ENCODE results near the gene PTTG1IP.
"Not testable (repeated sequence)": the region's sequence is repeated elsewhere in the genome, so short reads cannot be mapped to it uniquely, and the experiment has no call there.

Gene PTTG1IP

DNA sequence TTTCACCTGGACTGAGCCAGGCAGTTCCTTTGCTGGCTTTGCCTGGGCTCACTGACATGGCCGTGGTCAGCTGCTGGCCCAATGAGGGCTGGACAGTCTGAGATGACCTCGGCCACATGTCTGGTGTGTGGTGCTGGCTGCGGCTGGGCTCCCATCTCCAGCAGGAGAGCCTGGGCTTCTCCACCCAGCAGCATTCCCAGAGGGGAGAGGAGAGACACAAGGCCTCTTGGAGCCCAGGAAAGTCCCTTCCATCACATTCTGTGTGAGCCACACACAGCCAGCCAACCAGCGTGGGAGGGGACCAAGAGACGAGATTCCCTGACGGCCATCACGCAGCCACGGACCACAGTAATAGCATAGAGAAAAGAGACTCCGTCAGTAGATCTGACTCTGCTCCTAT is 34.5 kb downstream of the PTTG1IP start:
- no peak for DNase-seq

DNA sequence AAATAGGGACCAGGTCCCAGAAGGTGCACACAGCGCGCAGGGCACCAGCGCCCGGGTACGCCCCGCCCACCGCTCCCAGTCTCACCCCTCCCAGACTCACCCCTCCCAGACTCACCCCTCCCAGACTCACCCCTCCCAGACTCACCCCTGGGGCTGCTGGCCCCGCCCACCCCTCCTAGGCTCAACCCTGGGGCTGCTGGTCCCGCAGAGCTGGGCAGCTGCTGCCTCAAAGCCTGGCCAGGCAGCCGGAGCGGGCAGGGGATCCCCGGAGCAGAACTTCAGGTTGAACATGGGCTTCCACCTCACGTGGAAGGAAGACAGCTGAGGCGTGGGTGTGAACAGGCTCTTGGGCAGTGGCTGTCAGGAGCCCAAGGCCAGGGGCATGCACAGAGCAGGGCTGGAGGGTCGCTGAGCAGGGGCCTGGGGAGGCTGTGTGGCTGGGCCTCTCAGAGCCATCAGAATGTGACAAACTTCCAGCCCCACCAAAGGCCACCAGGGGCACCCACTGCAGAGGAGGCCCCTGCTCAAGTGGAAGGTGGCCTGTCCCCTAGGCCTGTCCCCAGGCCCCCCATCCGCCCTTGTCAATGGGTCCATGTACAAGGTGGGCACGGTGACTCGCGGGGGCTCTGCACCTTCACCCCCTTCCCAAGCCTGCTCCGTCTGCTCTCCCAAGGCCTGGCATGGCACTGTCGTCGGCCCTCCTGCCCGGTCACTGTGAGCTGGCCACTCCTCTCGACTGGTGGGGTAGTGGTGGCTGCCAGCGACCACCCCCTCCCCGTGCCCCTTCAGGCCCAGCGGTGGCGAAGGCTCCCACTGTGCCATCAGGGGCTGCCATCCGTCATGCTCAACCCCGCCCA is 35.2 kb downstream of the PTTG1IP start:
- no peak for DNase-seq

DNA sequence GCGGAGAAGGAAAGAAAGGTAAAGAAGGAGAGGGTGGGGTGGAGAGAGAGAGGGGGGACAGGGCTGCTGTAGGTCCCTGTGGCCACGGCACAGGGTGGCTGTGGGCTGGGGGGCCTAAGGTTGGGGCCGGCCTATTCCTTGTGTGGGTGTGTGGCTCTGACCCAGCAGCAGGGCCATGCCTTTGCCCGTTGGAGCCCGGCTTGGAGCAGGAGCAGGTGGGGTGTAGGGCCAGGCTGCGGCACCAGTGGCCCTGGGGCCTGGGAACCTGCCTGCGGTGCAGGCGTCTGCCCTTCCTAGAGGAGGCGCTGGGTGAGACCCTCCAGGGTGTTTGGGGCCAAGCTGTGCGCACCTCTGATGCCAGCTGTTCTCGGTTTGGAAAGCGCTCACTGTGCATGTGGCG is 36.0 kb downstream of the PTTG1IP start:
- DNase-seq, result no peak

DNA sequence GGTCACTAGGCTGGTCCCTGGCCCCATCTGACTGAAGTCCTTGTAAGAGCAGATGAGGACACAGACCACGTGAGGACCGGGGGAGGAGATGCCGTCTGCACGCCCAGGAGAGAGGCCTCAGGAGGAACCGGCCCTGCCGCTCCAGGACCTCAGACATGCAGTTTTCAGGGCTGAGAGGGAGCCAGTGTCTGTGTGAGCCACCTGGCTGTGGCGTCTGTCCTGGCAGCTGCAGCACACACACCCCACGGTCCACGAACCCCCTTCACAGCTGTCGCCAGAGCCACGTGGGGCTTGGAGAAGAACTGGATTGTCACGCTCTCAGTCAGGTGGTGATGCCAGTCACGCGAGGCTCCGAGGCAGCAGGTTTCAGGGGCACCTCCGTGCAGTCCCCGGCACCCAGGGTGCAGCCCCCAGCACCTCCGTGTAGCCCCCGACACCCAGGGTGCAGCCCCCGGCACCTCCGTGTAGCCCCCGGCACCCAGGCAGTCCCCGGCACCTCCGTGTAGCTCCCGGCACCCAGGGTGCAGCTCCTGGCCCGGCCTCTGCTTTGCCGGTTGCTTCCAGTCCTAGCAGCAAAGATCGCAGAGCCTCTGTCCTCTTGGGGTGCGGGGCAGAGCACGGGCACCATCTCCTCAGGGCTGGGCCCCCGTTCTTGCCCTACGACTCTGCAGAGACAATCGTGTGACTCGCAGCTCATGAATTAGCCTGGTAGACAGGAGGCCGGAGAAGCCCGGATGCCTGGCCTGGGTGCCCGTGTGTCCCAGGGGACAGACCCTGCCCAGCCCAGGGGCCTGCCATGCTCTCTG is 36.6 kb downstream of the PTTG1IP start:
- no peak for DNase-seq

DNA sequence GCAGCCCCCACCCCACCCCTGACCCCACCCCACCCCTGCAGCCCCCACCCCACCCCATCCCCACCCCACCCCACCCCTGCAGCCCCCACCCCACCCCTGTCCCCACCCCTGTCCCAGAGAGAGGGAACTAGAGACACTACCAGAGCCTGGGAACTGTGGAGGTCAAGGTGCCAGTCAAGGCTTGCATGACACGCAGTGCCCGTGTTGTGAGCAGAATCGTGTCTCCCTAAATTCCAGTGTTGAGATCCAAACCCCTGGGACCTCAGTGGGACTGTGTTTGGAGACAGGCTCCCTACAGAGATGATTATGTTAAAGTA is 37.2 kb downstream of the PTTG1IP start:
- DNase-seq, result no peak

DNA sequence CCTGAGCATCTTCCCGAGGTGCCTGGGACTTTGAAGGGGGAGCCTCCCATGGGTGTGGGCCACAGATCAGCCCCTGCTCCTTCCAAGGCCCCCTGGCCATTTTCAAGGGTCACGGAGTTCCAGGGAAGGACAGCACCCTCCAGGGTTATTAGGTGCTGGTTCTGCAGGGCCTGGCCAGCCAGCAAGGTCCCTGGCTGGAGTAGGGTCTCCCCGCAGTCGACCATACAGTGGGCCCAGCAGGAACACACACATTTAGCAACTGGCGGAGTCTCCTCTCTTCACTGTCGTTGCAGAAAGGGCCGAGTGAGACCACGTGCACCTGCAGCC is 37.9 kb downstream of the PTTG1IP start:
- DNase-seq, result no peak

DNA sequence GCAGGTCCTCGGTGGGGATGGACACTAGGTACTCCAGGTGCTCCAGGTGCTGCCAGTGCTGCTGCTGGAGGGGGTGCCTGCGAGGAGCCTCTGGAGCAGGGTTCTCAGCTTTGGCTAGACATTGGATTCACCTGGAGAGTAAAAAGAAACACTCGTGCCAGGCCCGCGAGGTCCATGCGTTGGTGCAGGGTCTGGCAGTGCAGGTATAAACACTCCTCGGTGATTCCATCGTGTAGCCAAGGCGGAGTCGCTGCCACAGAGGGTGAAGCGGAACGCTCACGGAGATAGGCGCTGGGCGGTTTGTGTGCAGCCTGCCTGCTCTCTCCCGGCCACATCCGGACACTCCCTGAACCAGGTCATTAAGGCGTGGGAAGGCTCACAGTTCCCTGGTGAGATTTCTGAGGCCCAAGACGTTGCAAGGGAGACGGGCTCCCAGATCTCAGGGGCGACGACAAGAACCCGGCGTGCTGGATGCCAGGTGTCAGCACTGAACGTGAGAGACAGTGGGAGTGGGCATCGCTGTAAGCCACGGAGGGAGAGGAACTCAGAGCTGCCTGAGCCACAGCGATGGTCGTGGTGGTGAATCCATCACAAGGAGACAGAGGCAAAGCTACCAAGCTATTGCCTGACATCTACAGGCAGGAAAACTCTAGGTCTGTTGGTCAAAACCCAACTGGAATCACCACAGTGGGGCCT is 38.4 kb downstream of the PTTG1IP start:
- DNase-seq, result no peak

DNA sequence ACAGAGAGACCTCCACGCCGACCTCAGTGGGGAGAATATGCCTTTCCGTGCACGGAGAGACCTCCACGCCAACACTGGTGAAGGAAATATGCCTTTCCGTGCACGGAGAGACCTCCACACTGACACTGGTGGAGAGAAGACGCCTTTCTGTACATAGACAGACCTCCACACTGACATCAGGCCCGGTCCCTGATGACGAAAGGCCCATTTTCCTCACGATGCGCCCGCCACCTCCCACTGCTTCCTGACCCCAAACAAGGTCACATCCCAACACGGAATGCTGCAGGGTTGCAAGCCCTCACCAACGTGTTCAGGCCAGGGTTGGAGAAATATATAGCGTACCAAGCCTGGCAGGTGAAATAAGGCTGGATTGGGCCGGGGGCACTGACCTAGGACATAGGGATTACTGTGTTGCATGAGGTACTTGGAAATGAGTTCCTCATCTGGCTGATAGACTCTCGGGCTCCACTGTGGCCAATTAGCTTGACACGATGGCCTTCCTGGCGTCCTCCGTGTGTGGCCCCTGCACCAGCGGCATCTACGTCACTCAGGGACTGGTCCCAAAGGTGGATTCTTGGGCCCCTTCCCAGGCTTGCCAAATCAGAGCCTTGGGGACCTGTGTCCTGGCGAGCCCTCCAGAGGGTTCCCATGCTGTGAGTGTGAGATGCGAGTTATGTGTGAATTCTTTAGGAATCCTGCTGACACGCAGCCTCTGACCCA is 39.1 kb downstream of the PTTG1IP start:
- no peak for DNase-seq

DNA sequence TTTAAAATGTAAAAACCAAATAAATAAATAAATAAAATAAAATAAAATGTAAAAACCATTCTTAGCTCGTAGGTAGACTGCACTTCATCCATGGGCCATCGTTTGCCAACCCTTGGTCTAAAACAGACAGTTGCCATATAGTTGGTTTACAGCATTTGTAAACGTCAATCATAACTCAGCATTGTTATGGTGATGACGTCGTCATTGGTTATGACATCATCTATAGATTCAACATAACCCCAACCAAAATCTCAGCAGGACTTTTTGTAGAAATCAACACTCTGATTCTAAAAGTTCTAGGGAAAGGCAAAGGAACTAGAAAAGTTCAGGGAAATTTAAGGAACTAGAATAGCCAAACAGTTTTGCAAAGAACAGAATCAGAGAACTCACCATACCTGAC is 39.8 kb downstream of the PTTG1IP start:
- no peak for DNase-seq

DNA sequence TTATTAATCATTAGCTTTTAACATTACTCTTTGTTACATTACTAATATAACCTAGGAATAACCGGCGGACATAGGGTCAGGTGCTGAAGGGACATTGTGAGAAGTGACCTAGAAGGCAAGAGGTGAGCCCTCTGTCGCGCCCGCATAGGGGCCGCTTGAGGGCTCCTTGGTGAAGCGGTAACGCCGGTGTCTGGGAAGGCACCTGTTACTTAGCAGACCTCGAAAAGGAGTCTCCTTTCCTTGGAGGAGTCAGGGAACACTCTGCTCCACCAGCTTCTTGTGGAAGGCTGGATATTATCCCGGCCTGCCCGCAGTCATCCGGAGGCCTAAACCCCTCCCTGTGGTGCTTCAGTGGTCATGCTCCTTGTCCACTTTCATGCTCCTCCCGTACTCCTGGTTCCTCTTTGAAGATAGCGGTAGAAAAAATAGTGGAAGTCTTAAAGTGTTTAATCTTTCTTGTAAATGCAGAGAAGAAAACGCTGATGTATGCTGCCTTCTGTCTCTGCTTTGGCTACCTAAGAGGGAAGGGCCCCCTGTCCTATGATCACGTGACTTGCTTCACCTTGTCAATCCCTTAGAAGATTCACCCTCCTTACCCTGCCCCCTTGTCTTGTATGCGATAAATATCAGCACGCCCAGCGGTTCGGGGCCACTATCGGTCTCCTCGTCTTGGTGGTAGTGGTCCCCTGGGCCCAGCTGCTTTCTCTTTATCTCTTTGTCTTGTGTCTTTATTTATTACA is 40.8 kb downstream of the PTTG1IP start:
- DNase-seq, result not testable (repeated sequence)

DNA sequence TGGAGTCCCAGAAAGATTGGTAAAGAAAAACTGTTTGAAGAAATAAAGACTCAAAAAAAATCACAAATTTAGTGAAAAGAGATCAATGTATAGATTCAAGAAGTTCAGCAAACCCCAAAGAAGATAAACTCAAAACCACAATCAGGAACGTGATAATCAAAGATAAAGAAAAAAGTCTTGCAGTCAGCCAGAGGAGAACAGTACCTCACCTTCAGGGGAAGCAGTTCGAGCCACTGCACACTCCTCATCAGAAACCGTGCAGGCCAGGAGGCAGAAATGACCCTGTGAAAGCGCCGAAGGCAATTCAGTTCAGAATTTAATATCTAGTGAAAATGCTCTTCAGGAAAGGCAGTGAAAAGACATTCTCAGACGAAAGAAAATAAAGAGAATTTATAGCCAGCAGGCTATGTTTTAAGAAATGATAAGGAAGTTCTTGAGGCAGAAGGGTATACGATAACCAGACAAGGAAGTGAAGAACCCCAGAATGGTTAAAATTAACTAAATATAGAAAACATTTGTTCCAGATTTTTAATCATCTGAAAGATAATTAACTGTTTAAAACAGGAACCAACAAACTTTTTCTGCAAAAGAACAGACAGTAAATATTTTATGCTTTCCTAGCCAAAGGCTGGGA is 42.1 kb downstream of the PTTG1IP start:
- no peak for DNase-seq

DNA sequence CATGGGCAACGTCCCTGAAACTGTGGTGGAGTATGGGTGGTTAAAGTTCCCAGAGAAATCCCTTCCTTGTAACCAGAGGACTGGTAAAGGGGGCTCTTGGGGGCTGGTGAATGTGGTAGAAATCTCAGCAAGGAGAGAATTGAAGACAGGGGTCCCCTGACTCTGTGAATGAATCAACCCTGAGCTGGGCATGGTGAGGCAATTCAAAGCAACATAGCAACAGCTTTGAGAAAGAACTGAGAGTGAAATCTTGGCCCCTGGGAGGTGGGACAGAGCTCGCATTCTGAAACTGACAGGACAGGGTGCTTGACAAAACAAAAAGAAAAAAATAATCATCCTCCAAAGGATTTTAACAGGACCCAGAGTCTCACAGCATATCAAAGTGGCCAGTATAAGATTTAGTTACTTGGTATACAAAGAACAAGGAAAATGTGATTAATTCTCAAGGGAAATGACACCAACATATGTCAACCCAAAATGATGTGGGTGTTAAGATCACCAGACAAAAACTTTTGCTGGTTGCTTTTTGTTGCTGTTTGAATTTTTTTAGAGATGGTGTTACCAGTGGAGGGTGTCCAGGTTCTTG is 43.9 kb downstream of the PTTG1IP start:
- DNase-seq, result no peak

DNA sequence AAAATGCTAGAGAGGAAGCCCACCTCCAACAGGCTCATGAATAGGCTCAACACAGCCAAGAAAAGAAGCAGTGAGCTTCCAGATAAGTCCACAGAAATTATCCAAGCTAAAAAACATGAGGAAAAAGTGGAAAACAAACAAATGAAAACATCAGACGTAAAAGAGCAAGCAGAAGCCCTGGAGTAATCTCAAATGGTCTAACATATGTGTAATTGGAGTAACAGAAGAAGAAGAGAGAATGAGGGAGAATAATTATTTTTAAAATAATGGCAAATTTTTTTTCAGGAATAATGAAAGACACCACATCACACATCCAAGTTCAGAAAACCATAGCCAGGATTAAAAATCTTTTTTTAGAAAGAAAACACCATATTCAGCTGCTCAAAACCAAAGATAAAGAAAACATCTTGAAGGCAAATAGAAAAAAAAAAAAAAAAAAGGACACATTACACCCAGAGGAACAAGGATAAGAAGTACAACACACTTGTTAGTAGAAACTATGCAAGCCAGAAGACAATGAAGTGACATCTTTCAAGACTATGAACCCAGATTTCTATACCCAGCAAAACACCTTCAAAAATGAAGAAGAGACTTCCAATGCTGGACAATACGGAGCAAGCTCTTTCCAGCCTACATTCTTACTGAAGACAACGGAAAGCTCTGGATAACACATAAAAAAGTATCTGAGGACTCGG is 45.0 kb downstream of the PTTG1IP start:
- no peak for DNase-seq

DNA sequence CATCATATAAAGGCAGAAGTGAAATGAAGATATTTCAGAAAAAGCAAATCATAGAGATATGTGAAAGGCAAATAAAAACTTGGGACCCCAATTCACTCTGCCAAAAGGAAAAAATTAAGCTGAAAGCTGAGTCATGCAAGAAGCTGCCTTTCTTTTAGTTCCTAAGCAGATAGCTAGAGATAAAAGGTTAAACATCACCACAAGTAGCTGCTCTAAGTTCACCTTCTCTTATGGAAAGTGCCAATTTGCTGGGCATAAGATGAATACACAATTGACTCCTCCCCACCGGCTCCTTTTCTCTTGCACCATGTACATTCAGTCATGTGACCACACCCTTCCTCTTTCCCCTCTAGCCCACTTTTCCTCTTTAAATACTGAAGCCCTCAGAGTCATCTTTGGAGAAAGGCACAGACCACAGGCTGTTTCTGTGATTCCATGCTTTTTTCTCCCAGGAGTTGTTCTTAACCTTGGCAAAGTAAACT is 50.3 kb downstream of the PTTG1IP start:
- no peak for DNase-seq

DNA sequence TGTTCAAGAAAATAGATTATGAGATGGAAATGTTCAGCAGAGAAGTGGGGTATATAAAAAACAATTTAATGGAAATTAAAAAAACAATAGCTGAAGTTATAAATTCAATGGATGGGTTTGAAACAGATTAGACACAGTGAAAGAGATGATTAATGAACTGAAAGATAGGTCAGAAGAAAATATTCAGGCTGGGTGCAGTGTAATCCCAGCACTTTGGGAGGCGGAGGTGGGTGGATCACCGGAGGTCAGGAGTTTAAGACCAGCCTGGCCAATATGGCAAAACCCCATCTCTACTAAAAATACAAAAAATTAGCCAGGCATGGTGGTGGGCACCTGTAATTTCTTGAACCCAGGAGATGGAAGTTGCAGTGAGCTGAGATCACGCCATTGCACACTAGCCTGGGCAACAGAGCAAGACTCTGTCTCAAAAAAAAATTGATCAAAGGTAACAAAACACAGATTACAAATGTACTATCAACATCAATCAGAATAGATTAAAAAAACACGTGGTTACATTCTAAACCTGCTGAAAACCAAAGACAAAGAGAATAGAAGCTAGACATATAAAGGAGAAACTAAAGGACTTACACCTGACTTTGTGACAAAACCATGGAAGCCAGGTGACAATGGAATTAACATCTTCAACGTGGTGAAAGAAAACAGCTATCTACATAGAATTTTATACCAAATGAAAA is 50.9 kb downstream of the PTTG1IP start:
- no peak for DNase-seq

DNA sequence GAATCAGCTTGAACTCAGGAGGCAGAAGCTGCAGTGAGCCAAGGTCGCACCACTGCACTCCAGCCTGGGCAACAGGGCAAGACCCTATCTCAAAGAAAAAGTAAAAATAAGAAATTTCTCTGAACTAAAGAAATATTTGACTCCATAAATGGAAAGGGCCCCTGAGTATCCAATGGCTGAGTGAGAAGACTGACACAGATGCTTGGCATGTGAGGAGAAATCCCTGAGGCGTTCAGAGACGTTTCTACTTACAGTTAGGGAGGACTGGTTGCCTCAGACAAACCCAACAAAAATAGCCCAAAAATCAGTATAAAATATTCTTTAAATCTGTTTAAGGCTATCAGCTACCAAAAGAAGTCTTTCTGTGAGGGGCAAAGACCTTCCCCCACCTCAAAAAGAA is 52.6 kb downstream of the PTTG1IP start:
- DNase-seq, result no peak

DNA sequence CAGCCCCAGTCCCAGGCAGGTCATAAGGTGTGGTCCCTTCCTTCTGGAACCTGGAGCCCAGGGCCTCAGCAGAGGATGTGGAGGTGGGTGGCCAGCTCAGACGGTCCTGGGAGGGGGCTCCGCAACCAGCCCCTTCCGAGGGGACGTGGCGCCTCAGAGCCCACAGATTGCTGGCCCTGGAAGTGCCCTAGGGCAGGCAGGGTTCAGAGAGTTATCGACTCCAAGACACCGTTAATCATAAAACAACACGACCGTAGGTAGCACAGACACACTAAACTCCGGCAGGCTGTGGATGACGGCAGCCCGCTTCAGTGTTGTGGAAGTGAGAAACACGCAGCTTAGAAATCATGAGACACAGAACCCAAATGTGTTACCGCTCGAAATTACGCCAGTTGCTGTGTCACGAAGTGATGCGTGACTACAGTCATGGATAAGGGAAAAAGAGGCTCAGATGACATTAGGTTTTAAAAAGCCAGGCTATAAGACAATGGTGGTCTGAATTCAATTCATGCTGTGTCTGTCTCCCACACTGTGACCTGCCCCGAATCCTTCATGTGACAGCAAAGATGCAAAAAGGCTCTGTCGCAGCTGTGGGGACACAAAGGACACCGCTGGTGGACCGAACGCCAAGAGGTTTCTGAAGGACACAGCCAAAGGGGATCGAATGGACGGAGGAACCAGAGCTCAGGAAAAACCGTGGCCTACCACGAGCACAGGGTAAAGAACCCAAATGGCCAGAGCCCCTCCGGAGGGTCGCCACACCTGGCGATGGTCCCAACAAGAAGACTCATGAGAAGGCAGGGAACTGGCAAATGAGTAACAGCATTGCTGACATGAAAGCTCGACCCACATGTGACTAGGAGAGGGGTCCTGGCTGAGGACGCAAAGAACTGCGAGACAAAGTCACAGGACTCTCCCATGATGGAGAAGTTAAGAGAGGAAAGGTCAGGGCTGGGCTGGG is 53.9 kb downstream of the PTTG1IP start:
- DNase-seq, result no peak

DNA sequence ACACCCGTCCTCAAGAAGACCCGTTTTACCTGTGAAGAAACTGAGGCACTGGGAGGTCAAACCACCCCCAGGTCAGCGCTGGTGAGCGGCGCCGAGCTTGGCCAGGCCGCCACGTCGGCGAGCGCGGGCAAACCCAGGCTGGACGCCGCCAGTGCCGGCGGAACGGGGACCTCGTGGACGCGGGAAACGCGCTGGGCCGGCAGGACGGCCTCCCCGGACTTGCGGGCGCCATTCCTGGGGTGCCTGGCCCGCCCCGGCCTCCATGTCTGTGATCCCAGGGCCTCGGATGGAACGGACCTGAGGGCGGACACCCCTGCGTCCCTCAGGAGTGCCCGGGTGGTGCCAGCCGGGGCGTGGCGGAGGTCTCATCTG is 54.9 kb downstream of the PTTG1IP start:
- DNase-seq, result no peak

Data from activated CD4-positive, CD25-positive, alpha-beta regulatory T cell treated with anti-CD3 and anti-CD28 coated beads, Interleukin-2, amount 50 U/mL, for 72 hours (primary cell).